Right lobe of liver (tissue), 6 donors: ENCODE results near the gene ULK4. TPM values are rescaled to one million over a fixed set of nuclear protein-coding genes. Genes with fewer than 3 reads are reported as not detected.

ENCODE experiments used
- ATAC-seq, 4 donors: fragments of 200-7000 bp; cut with Tn5 transposase; one replicate each; pipeline ENCODE4 v1.9.1; 2020; ENCODE audit warnings: mild to moderate bottlenecking in 4 of 4, moderate library complexity in 4 of 4
- DNase-seq, 3 donors: peaks; one replicate each; pipeline ENCODE4 v3.0.0-alpha.2; 2020
- H3K27ac ChIP-seq, 3 donors: fragments of 200-600 bp; one replicate each; pipeline ENCODE4 v1.8.0; 2022
- H3K27me3 ChIP-seq, 2 donors: fragments of 200-600 bp; one replicate each; pipeline ENCODE4 v1.8.0; 2022
- H3K36me3 ChIP-seq, 4 donors: fragments of 200-600 bp; sonication (generic) in 1 of 4; one replicate each; pipeline versions ENCODE4 v1.5.1 to v1.8.0; 2017 to 2022; ENCODE audit warnings: control low read depth in 1 of 4
- H3K4me1 ChIP-seq, 4 donors: fragments of 200-600 bp; sonication (generic) in 1 of 4; one replicate each; pipeline versions ENCODE4 v1.5.1 to v1.8.0; 2017 to 2022; ENCODE audit warnings: control low read depth in 1 of 4
- H3K4me3 ChIP-seq, 3 donors: fragments of 200-600 bp; one replicate each; pipeline ENCODE4 v1.8.0; 2022
- H3K9me3 ChIP-seq, 4 donors: fragments of 200-600 bp; sonication (generic) in 1 of 4; one replicate each; pipeline versions ENCODE4 v1.5.1 to v1.8.0; 2017 to 2022; ENCODE audit warnings: control low read depth in 1 of 4
- POLR2A ChIP-seq: fragments of 450-650 bp; IDR thresholded peaks from one replicate; pipeline ENCODE4 v1.6.1; 2017; ENCODE audit warnings: antibody characterized with exemption, mild to moderate bottlenecking
- whole genome bisulfite sequencing: methylation state at CpG from one replicate; pipeline ENCODE4 v1.1.6; 2018; ENCODE audit warnings: low coverage, low lambda C conversion rate; ENCODE audit not compliant: insufficient coverage; ENCODE audit errors: missing lambda C conversion rate; 5-methylcytosine and 5-hydroxymethylcytosine counted together
- intact Hi-C, 2 donors: fragments of 100-400 bp; cut with DNase I; formaldehyde crosslinking; loops; one replicate each; pipeline versions ENCODE4 v1.11.2 to v1.14.1; 2022
- total RNA-seq, 6 experiments: library from RNA; depleted of rRNA in 2 of 6; stranded (reverse); fragments of >200 nt in 2 of 6; fragmentation: NEBNext Ultra II Directional in 3 of 6; extraction: Animal tissue kit (Norgen Biotek cat#: 25700) in 3 of 6; gene quantifications; one replicate each; pipeline versions ENCODE4 v1.1.0 to v1.2.4, GENCODE V29; 2016 to 2023
- TF ChIP-seq, protein P1 (sequence below), 4 donors: fragments of 200-600 bp in 3 of 4; fragments of 450-650 bp in 1 of 4; IDR thresholded peaks; one replicate each; pipeline versions ENCODE4 v1.5.1 to v1.8.0; 2016 to 2022; ENCODE audit warnings: antibody characterized with exemption in 4 of 4, mild to moderate bottlenecking in 2 of 4
- donor health status: DM: no; HTN: yes; CAD: no.
- donor health status: DM: no; HTN: no; CAD: no.
- donor health status: DM: no; HTN: no; CAD: no.
- donor health status: DM: no; HTN: yes; CAD: no.
- donor health status: DM: no; HTN: yes; CAD: no.

ULK4 gene
- total RNA-seq, 6 experiments from 2014 or later, result 2.8 to 5.6 (median 4.9) TPM

DNA sequence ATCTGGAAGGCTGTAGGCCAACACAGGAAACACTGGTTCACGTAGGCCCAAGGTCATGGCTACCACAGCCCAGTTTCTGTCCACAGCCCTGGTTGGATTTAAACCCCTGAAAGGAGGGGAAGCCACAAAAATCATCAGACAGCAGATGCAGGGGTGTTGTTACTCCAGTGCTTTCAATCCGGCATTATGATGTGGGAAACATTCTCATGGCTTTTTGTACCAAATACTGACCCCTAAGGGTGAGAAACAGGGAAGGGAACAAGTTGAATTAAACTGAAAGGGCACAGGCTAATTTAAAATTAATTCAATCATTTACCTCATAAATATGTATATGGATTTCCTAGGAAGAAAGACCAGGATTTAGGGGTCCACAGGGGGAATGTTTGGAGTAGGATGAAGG lies 387.0 kb downstream of the ULK4 start:
- no peak overlapping the region for H3K4me3 ChIP-seq
- peaks cover 0 to 12% (median 0%) of the 10 kb centered on the region in 4 donors for H3K4me1 ChIP-seq
- H3K27me3 ChIP-seq, result no peaks in the 10 kb centered on the region
- no peak for ATAC-seq
- WGBS, result 58% methylated on average over 2 of the region's 2 CpGs
- TF ChIP-seq, protein P1, sequence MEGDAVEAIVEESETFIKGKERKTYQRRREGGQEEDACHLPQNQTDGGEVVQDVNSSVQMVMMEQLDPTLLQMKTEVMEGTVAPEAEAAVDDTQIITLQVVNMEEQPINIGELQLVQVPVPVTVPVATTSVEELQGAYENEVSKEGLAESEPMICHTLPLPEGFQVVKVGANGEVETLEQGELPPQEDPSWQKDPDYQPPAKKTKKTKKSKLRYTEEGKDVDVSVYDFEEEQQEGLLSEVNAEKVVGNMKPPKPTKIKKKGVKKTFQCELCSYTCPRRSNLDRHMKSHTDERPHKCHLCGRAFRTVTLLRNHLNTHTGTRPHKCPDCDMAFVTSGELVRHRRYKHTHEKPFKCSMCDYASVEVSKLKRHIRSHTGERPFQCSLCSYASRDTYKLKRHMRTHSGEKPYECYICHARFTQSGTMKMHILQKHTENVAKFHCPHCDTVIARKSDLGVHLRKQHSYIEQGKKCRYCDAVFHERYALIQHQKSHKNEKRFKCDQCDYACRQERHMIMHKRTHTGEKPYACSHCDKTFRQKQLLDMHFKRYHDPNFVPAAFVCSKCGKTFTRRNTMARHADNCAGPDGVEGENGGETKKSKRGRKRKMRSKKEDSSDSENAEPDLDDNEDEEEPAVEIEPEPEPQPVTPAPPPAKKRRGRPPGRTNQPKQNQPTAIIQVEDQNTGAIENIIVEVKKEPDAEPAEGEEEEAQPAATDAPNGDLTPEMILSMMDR (IDR thresholded peaks at IDR 0.05), result no peak
- TF ChIP-seq POLR2A, result no peak
- intact Hi-C loops, result no loop called here
- H3K27ac ChIP-seq, result no peak overlapping the region
- H3K36me3 ChIP-seq, result no peaks in the 10 kb centered on the region
- DNase-seq, result no peak
- no peaks in the 10 kb centered on the region for H3K9me3 ChIP-seq

DNA sequence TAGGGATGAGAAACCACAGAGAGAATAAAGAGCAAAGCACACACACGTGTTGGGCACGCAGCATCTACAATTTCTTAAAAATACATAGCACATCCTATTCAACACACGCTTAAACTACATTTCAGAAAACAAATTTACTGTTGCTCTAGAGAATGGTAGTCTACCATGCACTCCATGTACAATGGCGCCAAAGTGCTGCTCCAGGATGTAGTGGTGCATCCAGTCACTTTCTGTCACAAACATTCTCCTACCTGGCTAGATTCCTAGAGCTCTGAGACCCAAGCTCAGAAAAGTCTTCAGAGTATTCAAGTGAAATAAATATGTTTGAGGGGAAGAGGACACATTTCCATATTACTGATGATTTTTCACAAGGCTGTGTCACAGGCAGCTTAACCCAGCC lies 388.3 kb downstream of the ULK4 start:
- Histone ChIP-seq H3K27ac (no peak overlapping the region), H3K27me3 (no peaks in the 10 kb centered on the region), H3K9me3 (no peaks in the 10 kb centered on the region), H3K4me3 (no peak overlapping the region), H3K4me1 (peaks cover 0 to 12% (median 0%) of the 10 kb centered on the region in 4 donors), H3K36me3 (no peaks in the 10 kb centered on the region)
- 92% methylated on average over 4 of the region's 4 CpGs for WGBS
- DNase-seq (no peak), ATAC-seq (no peak)
- TF ChIP-seq, protein P1 (IDR thresholded peaks at IDR 0.05), result no peak
- no peak for TF ChIP-seq POLR2A
- intact Hi-C loops, result no loop called here

DNA sequence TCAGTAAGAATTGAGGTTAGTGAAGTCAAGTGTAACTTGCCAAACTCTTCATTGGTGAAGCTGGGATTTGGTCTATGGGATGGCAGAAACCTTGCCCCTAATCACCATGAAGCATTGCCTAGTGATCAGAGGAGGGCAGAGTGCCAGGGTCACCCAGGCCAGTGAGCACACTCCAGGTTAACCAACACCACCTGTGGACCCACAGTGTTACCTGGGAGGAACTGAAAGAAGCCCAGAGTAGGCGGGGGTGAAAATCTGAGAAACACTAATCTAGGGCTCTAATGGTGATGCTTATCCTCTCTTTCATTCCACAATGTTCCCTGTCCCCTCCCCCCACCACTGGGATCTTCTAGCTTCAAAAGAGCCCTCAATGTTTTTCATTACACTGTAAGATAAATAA lies 389.8 kb downstream of the ULK4 start:
- intact Hi-C loops, result no loop called here
- Histone ChIP-seq H3K4me3 (no peak overlapping the region), H3K36me3 (no peaks in the 10 kb centered on the region), H3K27ac (no peak overlapping the region), H3K9me3 (no peaks in the 10 kb centered on the region), H3K4me1 (peaks cover 0 to 12% (median 0%) of the 10 kb centered on the region in 4 donors), H3K27me3 (no peaks in the 10 kb centered on the region)
- TF ChIP-seq POLR2A, result no peak
- TF ChIP-seq, protein P1 (IDR thresholded peaks at IDR 0.05), result no peak
- WGBS, result no CpG with 5 or more reads among the region's 1 CpG
- ATAC-seq (no peak), DNase-seq (no peak)

DNA sequence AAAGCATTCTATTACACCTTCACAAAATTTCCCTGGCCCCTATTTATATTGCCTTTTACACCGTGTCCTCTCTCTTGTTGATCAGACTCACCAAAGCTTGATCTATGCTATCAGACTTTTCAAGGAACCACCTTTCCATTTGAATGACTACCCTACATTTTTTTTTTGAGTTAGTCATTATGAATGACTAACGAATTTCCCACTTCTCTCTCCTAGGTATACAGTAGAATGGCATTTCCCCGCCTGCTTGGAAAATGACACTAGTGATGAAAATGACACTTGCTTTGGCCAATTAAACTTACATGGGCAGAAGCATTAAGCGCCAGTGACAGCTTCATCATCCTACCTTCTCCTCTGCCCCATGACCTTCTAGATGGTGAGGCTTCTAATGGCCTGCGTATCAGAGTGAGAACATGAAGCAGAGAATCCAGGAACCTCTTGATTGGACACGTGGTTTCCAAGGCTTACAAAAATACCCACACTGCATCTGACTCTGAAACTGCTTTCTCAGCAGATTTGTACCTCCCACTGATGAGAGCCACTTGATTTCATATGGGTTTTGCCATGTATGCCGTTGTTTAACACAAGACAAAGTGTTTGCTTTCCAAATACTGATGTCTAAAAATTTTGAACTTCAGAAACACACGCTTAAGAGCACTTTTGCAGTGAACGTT lies 392.1 kb downstream of the ULK4 start:
- intact Hi-C loops, result no loop called here
- Histone ChIP-seq H3K4me1 (no peaks in the 10 kb centered on the region), H3K27ac (no peak overlapping the region), H3K27me3 (no peaks in the 10 kb centered on the region), H3K36me3 (no peaks in the 10 kb centered on the region), H3K4me3 (no peak overlapping the region), H3K9me3 (no peaks in the 10 kb centered on the region)
- WGBS, result 90% methylated on average over 9 of the region's 9 CpGs
- no peak for TF ChIP-seq POLR2A
- TF ChIP-seq, protein P1 (IDR thresholded peaks at IDR 0.05), result no peak
- no peak for ATAC-seq
- DNase-seq, result no peak
